ENCODE results near the gene TIMP3.

DNA sequence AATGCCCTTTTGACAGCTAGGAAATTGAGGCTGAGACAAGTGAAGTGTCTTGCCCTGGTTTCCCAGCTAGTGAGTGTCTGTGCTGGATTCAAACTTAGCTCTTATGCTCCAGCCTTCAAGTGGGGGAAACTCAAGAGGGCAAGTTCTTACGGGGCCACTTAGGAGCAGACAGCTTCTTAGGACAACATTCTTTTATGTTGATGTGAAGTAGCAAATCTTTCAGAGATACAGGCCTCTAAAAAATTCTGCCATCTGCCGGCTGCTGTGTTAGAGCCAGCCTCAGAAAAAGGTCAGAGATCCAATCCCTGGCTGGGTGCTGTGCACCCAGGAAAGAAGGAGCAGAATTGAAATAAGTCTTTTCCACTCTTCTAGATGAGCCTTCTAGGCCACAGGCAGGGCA, 26.6 kb downstream of the TIMP3 start:
- no peak for TF ChIP-seq CTCF (IDR thresholded peaks at IDR 0.05)
- no peak for TF ChIP-seq POLR2A (IDR thresholded peaks at IDR 0.05)
